Gastrocnemius medialis (tissue), 4 donors: ENCODE measurements around the gene TEX51.

Experiments
- POLR2A ChIP-seq, 2 donors: fragments of 450-650 bp; IDR thresholded peaks; one replicate each; pipeline ENCODE4 v1.6.1; 2017; ENCODE audit warnings: antibody characterized with exemption in 2 of 2, mild to moderate bottlenecking in 2 of 2, moderate library complexity in 2 of 2
- TF ChIP-seq, protein P1 (sequence below), 5 experiments: fragments of 450-650 bp in 3 of 5; fragments of 200-600 bp in 2 of 5; sonication (generic) in 2 of 5; IDR thresholded peaks in 4 of 5; conservative IDR thresholded peaks in 1 of 5; 1 replicate in 4 of 5; 2 replicates in 1 of 5; pipeline ENCODE4 v1.5.1; 2016 to 2019; ENCODE audit warnings: antibody characterized with exemption in 5 of 5, mild to moderate bottlenecking in 3 of 5, moderate library complexity in 3 of 5

GRCh38 chr2:126945118-126945517, 46.4 kb downstream of the TEX51 start:
- TF ChIP-seq POLR2A (IDR thresholded peaks at IDR 0.05) = no peak
- TF ChIP-seq, protein P1, sequence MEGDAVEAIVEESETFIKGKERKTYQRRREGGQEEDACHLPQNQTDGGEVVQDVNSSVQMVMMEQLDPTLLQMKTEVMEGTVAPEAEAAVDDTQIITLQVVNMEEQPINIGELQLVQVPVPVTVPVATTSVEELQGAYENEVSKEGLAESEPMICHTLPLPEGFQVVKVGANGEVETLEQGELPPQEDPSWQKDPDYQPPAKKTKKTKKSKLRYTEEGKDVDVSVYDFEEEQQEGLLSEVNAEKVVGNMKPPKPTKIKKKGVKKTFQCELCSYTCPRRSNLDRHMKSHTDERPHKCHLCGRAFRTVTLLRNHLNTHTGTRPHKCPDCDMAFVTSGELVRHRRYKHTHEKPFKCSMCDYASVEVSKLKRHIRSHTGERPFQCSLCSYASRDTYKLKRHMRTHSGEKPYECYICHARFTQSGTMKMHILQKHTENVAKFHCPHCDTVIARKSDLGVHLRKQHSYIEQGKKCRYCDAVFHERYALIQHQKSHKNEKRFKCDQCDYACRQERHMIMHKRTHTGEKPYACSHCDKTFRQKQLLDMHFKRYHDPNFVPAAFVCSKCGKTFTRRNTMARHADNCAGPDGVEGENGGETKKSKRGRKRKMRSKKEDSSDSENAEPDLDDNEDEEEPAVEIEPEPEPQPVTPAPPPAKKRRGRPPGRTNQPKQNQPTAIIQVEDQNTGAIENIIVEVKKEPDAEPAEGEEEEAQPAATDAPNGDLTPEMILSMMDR (IDR thresholded peaks at IDR 0.05 in 4 of 5, conservative IDR thresholded peaks at IDR 0.05 in 1 of 5) = no peak
